ENCODE results near the gene LRRIQ3. TPM values are rescaled to one million over a fixed set of nuclear protein-coding genes. Genes with fewer than 3 reads are reported as not detected.
"Not testable (repeated sequence)": the region's sequence is repeated elsewhere in the genome, so short reads cannot be mapped to it uniquely, and the experiment has no call there.

The LRRIQ3 gene
- total and polyA plus RNA-seq, 2 of the 13 experiments (the other 11 are each of a cell fraction or from before 2014, with no cell fraction given): 1.1 to 1.3 TPM

GRCh38 chr1:74145086-74145485 is 52.9 kb downstream of the LRRIQ3 start:
- intact Hi-C loops (cut with micrococcal nuclease; ENCODE audit: unreplicated experiment): no loop called here
- Histone ChIP-seq H3K4me1 (ENCODE audit: insufficient read depth, low read length) (no peaks in the 10 kb centered on the region), H3K4me3 (replicated peaks in 1 of 3; ENCODE audit: insufficient read depth in 1 of 3, low read depth in 2 of 3, low read length in 3 of 3) (no peak overlapping the region), H3K4me2 (ENCODE audit: low read depth, low read length) (no peak overlapping the region), H3K9me3 (ENCODE audit: low read length) (no peaks in the 10 kb centered on the region), H4K20me1 (ENCODE audit: insufficient read depth, low read length) (no peaks in the 10 kb centered on the region), H3K79me2 (ENCODE audit: insufficient read depth, low read length) (no peaks in the 10 kb centered on the region), H3K27me3 (ENCODE audit: control insufficient read depth in 1 of 2, insufficient read depth in 2 of 2, low read length in 2 of 2) (no peaks in the 10 kb centered on the region), H3K9ac (ENCODE audit: insufficient read depth, low read depth, low read length) (no peak overlapping the region), H3K36me3 (replicated peaks in 1 of 2; ENCODE audit: control insufficient read depth in 1 of 2, insufficient read depth in 2 of 2, low read length in 2 of 2) (no peaks in the 10 kb centered on the region), H3K27ac (ENCODE audit: extremely low read length, insufficient read depth, low read length) (no peak overlapping the region), H2AFZ (ENCODE audit: low read length) (no peak overlapping the region)
- 19% methylated on average over 4 of the region's 4 CpGs for WGBS (ENCODE audit: low lambda C conversion rate)
- no peak for ATAC-seq
- no peak for FAIRE-seq
- in situ Hi-C loops (cut with HindIII; ENCODE audit: extremely low pct_ligation_motif_present, low pct_unique_long_range_greater_than_20kb): no loop called here
- no peak for DNase-seq (ENCODE audit: low spot score)
- TF ChIP-seq ZNF326 (CRISPR knock-in tag; IDR thresholded peaks at IDR 0.05; ENCODE audit: borderline replicate concordance): no peak
- no peak for TF ChIP-seq MXD1 (CRISPR knock-in tag; IDR thresholded peaks at IDR 0.05)
- no peak for TF ChIP-seq CREB1 (IDR thresholded peaks at IDR 0.05)
- TF ChIP-seq CREB1 (CRISPR knock-in tag; IDR thresholded peaks at IDR 0.05): no peak
- TF ChIP-seq KDM1A (CRISPR knock-in tag; IDR thresholded peaks at IDR 0.05): no peak
- TF ChIP-seq SMAD3 (CRISPR knock-in tag; IDR thresholded peaks at IDR 0.05): no peak
- no peak for TF ChIP-seq ZNF20 (CRISPR knock-in tag; IDR thresholded peaks at IDR 0.05)
- TF ChIP-seq ZNF207 (IDR thresholded peaks at IDR 0.05; ENCODE audit: borderline replicate concordance): no peak
- TF ChIP-seq RCOR2 (CRISPR knock-in tag; IDR thresholded peaks at IDR 0.05): no peak
- TF ChIP-seq MIER2 (CRISPR knock-in tag; IDR thresholded peaks at IDR 0.05): no peak
- TF ChIP-seq MYC (CRISPR knock-in tag; IDR thresholded peaks at IDR 0.05; ENCODE audit: borderline replicate concordance): no peak
- no peak for TF ChIP-seq KMT2A (CRISPR knock-in tag; IDR thresholded peaks at IDR 0.05)
- no peak for TF ChIP-seq ZNF276 (CRISPR knock-in tag; IDR thresholded peaks at IDR 0.05; ENCODE audit: low read depth)
- TF ChIP-seq ZFP62 (CRISPR knock-in tag; IDR thresholded peaks at IDR 0.05): no peak
- no peak for TF ChIP-seq XRCC5 (optimal IDR thresholded peaks at IDR 0.05; ENCODE audit: low read length)
- no peak for TF ChIP-seq THAP11 (CRISPR knock-in tag; IDR thresholded peaks at IDR 0.05)
- no peak for TF ChIP-seq POLR2AphosphoS2 (IDR thresholded peaks at IDR 0.05; ENCODE audit: low read depth, low read length)
- ChIA-PET CTCF (ENCODE audit: low intra/inter-chr PET ratio, low total read pairs) (no interaction called here), POLR2A (no interaction called here)
- no TSS peak for BruUV-seq (replicated peaks)

GRCh38 chr1:74117370-74117769 is 80.6 kb downstream of the LRRIQ3 start:
- FAIRE-seq; ATAC-seq; CTCF ChIA-PET (ENCODE audit: low intra/inter-chr PET ratio, low total read pairs); H3K36me3 ChIP-seq (replicated peaks in 1 of 2; ENCODE audit: control insufficient read depth in 1 of 2, insufficient read depth in 2 of 2, low read length in 2 of 2); H3K27me3 ChIP-seq (ENCODE audit: control insufficient read depth in 1 of 2, insufficient read depth in 2 of 2, low read length in 2 of 2); H3K4me3 ChIP-seq (replicated peaks in 1 of 3; ENCODE audit: insufficient read depth in 1 of 3, low read depth in 2 of 3, low read length in 3 of 3); H3K4me1 ChIP-seq (ENCODE audit: insufficient read depth, low read length); H3K9ac ChIP-seq (ENCODE audit: insufficient read depth, low read depth, low read length); H3K27ac ChIP-seq (ENCODE audit: extremely low read length, insufficient read depth, low read length); H3K9me3 ChIP-seq (ENCODE audit: low read length); in situ Hi-C loops (cut with HindIII; ENCODE audit: extremely low pct_ligation_motif_present, low pct_unique_long_range_greater_than_20kb); POLR2A ChIA-PET; BruUV-seq (replicated peaks); DNase-seq (ENCODE audit: low spot score); intact Hi-C loops (cut with micrococcal nuclease; ENCODE audit: unreplicated experiment); H4K20me1 ChIP-seq (ENCODE audit: insufficient read depth, low read length); H2AFZ ChIP-seq (ENCODE audit: low read length); H3K79me2 ChIP-seq (ENCODE audit: insufficient read depth, low read length); H3K4me2 ChIP-seq (ENCODE audit: low read depth, low read length): not testable (repeated sequence)
- WGBS (ENCODE audit: low lambda C conversion rate): 48% methylated on average over 4 of the region's 4 CpGs
